Measurements from ENCODE around the gene RPS2.
"Not testable (repeated sequence)": the region's sequence is repeated elsewhere in the genome, so short reads cannot be mapped to it uniquely, and the experiment has no call there.

The RPS2 gene

DNA sequence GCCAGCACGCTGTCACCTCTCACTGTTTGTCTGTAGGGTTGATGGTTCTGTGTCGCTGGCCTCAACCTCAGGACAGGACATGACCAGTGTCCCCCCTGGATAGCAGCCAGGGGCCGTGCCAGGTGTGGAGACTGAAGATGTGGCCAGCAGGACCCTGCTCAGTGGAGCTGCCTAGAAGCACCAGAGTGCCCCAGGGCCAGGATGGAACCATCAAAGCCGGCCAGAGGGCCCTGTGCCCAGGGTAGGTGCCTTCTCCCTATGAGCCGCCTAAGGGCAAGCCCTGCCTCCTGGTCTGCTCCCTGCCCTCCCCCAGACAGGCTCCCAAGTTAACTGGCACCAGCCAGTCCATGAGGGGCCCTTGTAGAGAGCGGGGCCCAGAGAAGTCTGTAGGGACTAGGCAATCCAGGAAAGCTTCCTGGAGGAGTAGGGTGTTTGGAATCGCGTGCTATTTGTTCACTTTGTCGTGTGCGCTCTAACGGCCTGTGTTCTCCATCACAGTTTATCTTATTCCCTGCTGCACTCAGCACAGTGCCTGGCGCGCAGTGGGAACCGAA, 5.8 kb downstream of the RPS2 start:
- Histone ChIP-seq H3K9me3 (ENCODE audit: insufficient read depth, low read length) (no peaks in the 10 kb centered on the region), H3K27ac (ENCODE audit: low read length) (no peak overlapping the region), H2AFZ (ENCODE audit: low read depth, low read length) (peak overlapping the region; percentile 89; the same call in 1 of the 2 replicates), H3K9ac (ENCODE audit: low read length) (peak overlapping the region; percentile 41; the same call in 1 of the 2 replicates), H3K4me3 (ENCODE audit: low read length) (peak overlapping the region; percentile 89), H3K36me3 (replicated peaks; ENCODE audit: low read depth, low read length) (peaks cover 20% of the 10 kb centered on the region), H3K4me1 (ENCODE audit: low read length) (peaks cover 34% of the 10 kb centered on the region), H4K20me1 (ENCODE audit: insufficient read depth, low read length) (peaks cover 28% of the 10 kb centered on the region), H3K27me3 (ENCODE audit: low read depth, low read length) (no peaks in the 10 kb centered on the region), H3K79me2 (ENCODE audit: low read length) (peaks cover 42% of the 10 kb centered on the region), H3K4me2 (ENCODE audit: low read length) (peak overlapping the region; percentile 84)
- no peak for TF ChIP-seq EZH2phosphoT487 (IDR thresholded peaks at IDR 0.05; ENCODE audit: low read depth)
- TF ChIP-seq, protein P1, sequence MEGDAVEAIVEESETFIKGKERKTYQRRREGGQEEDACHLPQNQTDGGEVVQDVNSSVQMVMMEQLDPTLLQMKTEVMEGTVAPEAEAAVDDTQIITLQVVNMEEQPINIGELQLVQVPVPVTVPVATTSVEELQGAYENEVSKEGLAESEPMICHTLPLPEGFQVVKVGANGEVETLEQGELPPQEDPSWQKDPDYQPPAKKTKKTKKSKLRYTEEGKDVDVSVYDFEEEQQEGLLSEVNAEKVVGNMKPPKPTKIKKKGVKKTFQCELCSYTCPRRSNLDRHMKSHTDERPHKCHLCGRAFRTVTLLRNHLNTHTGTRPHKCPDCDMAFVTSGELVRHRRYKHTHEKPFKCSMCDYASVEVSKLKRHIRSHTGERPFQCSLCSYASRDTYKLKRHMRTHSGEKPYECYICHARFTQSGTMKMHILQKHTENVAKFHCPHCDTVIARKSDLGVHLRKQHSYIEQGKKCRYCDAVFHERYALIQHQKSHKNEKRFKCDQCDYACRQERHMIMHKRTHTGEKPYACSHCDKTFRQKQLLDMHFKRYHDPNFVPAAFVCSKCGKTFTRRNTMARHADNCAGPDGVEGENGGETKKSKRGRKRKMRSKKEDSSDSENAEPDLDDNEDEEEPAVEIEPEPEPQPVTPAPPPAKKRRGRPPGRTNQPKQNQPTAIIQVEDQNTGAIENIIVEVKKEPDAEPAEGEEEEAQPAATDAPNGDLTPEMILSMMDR (IDR thresholded peaks at IDR 0.05; ENCODE audit: low read depth, low read length), result no peak

DNA sequence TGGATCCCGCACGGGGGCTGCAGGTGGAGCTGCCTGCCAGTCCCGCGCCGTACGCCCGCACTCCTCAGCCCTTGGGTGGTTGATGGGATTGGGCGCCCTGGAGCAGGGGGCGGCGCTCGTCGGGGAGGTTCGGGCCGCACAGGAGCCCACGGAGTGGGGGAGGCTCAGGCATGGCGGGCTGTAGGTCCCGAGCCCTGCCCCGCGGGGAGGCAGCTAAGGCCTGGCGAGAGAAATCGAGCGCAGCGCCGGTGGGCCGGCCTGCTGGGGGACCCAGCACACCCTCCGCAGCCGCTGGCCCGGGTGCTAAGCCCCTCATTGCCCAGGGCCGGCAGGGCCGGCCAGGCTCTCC, 6.5 kb downstream of the RPS2 start:
- H3K79me2 ChIP-seq (ENCODE audit: low read length), result peaks cover 35% of the 10 kb centered on the region
- not testable (repeated sequence) for H3K27ac ChIP-seq (ENCODE audit: low read length); H3K9me3 ChIP-seq (ENCODE audit: insufficient read depth, low read length); H2AFZ ChIP-seq (ENCODE audit: low read depth, low read length); H3K4me3 ChIP-seq (ENCODE audit: low read length); H3K4me2 ChIP-seq (ENCODE audit: low read length); H3K27me3 ChIP-seq (ENCODE audit: low read depth, low read length); H3K9ac ChIP-seq (ENCODE audit: low read length)
- peaks cover 32% of the 10 kb centered on the region for H3K4me1 ChIP-seq (ENCODE audit: low read length)
- H4K20me1 ChIP-seq (ENCODE audit: insufficient read depth, low read length), result peaks cover 22% of the 10 kb centered on the region
- H3K36me3 ChIP-seq (replicated peaks; ENCODE audit: low read depth, low read length), result peaks cover 13% of the 10 kb centered on the region

DNA sequence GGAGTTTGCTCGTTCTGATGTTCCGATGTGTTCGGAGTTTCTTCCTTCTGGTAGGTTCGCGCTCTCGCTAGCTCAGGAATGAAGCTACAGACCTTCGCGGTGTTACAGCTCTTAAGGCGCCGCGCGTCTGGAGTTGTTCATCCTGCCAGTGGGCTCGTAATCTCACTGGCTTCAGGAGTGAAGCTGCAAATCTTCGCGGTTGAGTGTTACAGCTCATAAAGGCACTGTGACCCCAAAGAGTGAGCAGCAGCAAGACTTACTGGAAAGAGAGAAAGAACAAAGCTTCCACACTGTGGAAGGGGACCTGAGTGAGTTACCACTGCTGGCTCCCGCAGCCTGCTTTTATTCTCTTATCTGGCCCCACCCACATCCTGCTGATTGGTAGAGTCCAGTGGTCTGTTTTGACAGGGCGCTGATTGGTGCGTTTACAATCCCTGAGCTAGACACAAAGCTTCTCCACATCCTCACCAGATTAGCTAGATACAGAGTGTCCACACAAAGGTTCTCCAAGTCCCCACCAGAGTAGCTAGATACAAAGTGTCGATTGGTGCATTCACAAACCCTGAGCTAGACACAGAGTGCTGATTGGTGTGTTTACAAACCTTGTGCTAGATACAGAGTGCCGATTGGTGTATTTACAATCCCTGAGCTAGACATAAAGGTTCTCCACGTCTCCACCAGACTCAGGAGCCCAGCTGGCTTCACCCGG, 7.0 kb downstream of the RPS2 start:
- H3K4me3 ChIP-seq (ENCODE audit: low read length); H3K27me3 ChIP-seq (ENCODE audit: low read depth, low read length); H3K4me2 ChIP-seq (ENCODE audit: low read length); H2AFZ ChIP-seq (ENCODE audit: low read depth, low read length); H3K9me3 ChIP-seq (ENCODE audit: insufficient read depth, low read length); H3K9ac ChIP-seq (ENCODE audit: low read length); H3K27ac ChIP-seq (ENCODE audit: low read length); H3K36me3 ChIP-seq (replicated peaks; ENCODE audit: low read depth, low read length): not testable (repeated sequence)
- Histone ChIP-seq H3K79me2 (ENCODE audit: low read length) (peaks cover 30% of the 10 kb centered on the region), H3K4me1 (ENCODE audit: low read length) (peaks cover 27% of the 10 kb centered on the region), H4K20me1 (ENCODE audit: insufficient read depth, low read length) (peaks cover 16% of the 10 kb centered on the region)

DNA sequence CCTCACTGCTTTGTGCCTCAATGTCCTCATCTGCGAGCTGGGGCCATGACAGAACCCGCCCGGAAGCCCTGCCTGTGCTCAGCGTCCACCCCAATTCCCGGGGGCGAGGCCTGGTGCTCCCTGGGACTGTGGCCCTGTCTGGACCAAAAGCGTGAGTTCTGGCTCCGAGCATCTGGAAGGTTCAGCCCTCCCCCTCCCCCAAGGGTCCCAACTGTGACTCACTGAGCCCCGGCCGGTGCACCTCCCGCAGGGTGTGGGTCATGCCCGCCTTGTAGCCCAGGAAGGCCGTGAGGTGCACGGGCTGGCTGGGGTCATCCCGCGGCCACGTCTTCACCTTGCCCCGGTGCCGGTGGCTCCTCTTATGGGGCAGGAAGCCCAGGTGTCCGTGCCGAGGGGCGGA, 10.9 kb downstream of the RPS2 start:
- H3K79me2 ChIP-seq (ENCODE audit: low read length), result no peaks in the 10 kb centered on the region

DNA sequence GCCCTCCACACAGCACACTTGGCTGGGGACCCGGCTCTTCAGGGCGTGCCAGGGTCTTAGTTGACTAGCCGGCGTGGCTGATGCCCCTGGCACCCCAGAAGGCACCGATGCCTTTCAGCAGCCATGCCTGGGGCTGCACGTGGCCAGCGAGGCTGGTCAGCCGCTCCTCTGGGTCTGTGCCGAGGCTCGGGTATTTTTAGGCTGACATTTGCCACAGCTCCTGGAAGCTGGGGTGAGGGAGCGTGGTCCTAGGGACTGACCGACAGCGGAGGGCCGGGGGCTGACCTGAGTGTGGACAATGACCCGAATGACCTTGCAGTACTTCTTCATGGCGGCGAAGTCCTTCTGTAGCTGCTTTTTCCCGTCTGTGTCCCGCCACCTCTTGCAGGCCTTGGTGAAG, 14.1 kb downstream of the RPS2 start:
- Histone ChIP-seq H3K4me3 (ENCODE audit: low read length) (no peak overlapping the region), H3K4me1 (ENCODE audit: low read length) (no peaks in the 10 kb centered on the region), H3K9ac (ENCODE audit: low read length) (no peak overlapping the region), H4K20me1 (ENCODE audit: insufficient read depth, low read length) (no peaks in the 10 kb centered on the region), H3K27me3 (ENCODE audit: low read depth, low read length) (no peaks in the 10 kb centered on the region), H3K36me3 (replicated peaks; ENCODE audit: low read depth, low read length) (no peaks in the 10 kb centered on the region), H3K4me2 (ENCODE audit: low read length) (no peak overlapping the region), H3K79me2 (ENCODE audit: low read length) (no peaks in the 10 kb centered on the region), H2AFZ (ENCODE audit: low read depth, low read length) (no peak overlapping the region), H3K27ac (ENCODE audit: low read length) (no peak overlapping the region), H3K9me3 (ENCODE audit: insufficient read depth, low read length) (no peaks in the 10 kb centered on the region)
- TF ChIP-seq, protein P1 (IDR thresholded peaks at IDR 0.05; ENCODE audit: low read depth, low read length), result no peak
- TF ChIP-seq EZH2phosphoT487 (IDR thresholded peaks at IDR 0.05; ENCODE audit: low read depth), result no peak

More for the DNA sequence above, 10.9 kb downstream of the RPS2 start:
- Histone ChIP-seq H3K9me3 (ENCODE audit: insufficient read depth, low read length) (no peaks in the 10 kb centered on the region), H3K4me2 (ENCODE audit: low read length) (no peak overlapping the region), H3K4me3 (ENCODE audit: low read length) (no peak overlapping the region), H3K27ac (ENCODE audit: low read length) (no peak overlapping the region), H3K4me1 (ENCODE audit: low read length) (no peaks in the 10 kb centered on the region; the same call in 1 of the 2 replicates), H2AFZ (ENCODE audit: low read depth, low read length) (no peak overlapping the region), H3K9ac (ENCODE audit: low read length) (no peak overlapping the region), H3K27me3 (ENCODE audit: low read depth, low read length) (no peaks in the 10 kb centered on the region), H4K20me1 (ENCODE audit: insufficient read depth, low read length) (no peaks in the 10 kb centered on the region), H3K36me3 (replicated peaks; ENCODE audit: low read depth, low read length) (no peaks in the 10 kb centered on the region)
- TF ChIP-seq EZH2phosphoT487 (IDR thresholded peaks at IDR 0.05; ENCODE audit: low read depth), result no peak
- TF ChIP-seq, protein P1 (IDR thresholded peaks at IDR 0.05; ENCODE audit: low read depth, low read length), result no peak
